Esophagus squamous epithelium (tissue), 5 donors: Measurements from ENCODE around the gene TBC1D2B. TPM values are rescaled to one million over a fixed set of nuclear protein-coding genes. Genes with fewer than 3 reads are reported as not detected.

Source experiments
- DNase-seq: peaks from one replicate; lab custom pipeline; 2025; lab: John Stamatoyannopoulos, UW
- H3K27ac ChIP-seq, 4 donors: fragments of 200-600 bp; sonication (generic); one replicate each; pipeline ENCODE4 v1.5.1; 2016 to 2019; ENCODE audit warnings: mild to moderate bottlenecking in 1 of 4
- H3K27me3 ChIP-seq, 4 donors: fragments of 200-600 bp; sonication (generic); 1 replicate in 3 of 4; 2 replicates in 1 of 4; pipeline versions ENCODE4 v1.5.1 to v1.6.0; 2017 to 2021; ENCODE audit warnings: antibody characterized with exemption in 1 of 4
- H3K36me3 ChIP-seq, 3 donors: fragments of 200-600 bp; sonication (generic); one replicate each; pipeline ENCODE4 v1.5.1; 2016 to 2019
- H3K4me1 ChIP-seq, 3 donors: fragments of 200-600 bp; sonication (generic); one replicate each; pipeline ENCODE4 v1.5.1; 2017 to 2019
- H3K4me3 ChIP-seq, 4 donors: fragments of 200-600 bp; sonication (generic); 1 replicate in 3 of 4; 2 replicates in 1 of 4; pipeline ENCODE4 v1.5.1; 2016 to 2019; ENCODE audit warnings: mild to moderate bottlenecking in 2 of 4, moderate library complexity in 1 of 4
- H3K9me3 ChIP-seq, 3 donors: fragments of 200-600 bp; sonication (generic); one replicate each; pipeline ENCODE4 v1.5.1; 2016 to 2019
- CTCF ChIP-seq, 6 experiments: fragments of 450-650 bp in 4 of 6; fragments of 200-600 bp in 2 of 6; sonication (generic) in 2 of 6; IDR thresholded peaks; one replicate each; pipeline ENCODE4 v1.5.1; 2016 to 2019; ENCODE audit warnings: antibody characterized with exemption in 6 of 6, mild to moderate bottlenecking in 4 of 6, moderate library complexity in 4 of 6
- POLR2A ChIP-seq, 4 donors: fragments of 450-650 bp; IDR thresholded peaks; one replicate each; pipeline ENCODE4 v1.6.1; 2017; ENCODE audit warnings: antibody characterized with exemption in 4 of 4, mild to moderate bottlenecking in 4 of 4, moderate library complexity in 3 of 4
- WGBS, 2 donors: methylation state at CpG; one replicate each; pipeline ENCODE4 v1.1.5; 2018; 5-methylcytosine and 5-hydroxymethylcytosine counted together
- intact Hi-C: fragments of 100-400 bp; cut with DNase I; formaldehyde crosslinking; loops from one replicate; pipeline ENCODE4 v1.15.0; 2022
- total RNA-seq, 4 donors: library from RNA; depleted of rRNA; stranded (reverse); fragments of >200 nt; gene quantifications; one replicate each; pipeline ENCODE4 v1.1.0, GENCODE V29; 2016
- donor health status: DM: yes; HTN: yes; CAD: no.

Gene TBC1D2B
- total RNA-seq, 4 donors from 2014 or later = 13.0 to 30.7 (median 17.8) TPM

GRCh38 chr15:78058401-78058935 lies 19.0 kb downstream of the TBC1D2B start:
- 88 to 97% methylated on average over 4 to 5 of the region's 10 CpGs for WGBS, 2 donors
- Histone ChIP-seq H3K4me3 (no peak overlapping the region), H3K27me3 (no peaks in the 10 kb centered on the region), H3K36me3 (peaks cover 0 to 5% (median 0%) of the 10 kb centered on the region in 3 donors), H3K4me1 (peaks cover 52 to 98% (median 66%) of the 10 kb centered on the region in 3 donors), H3K27ac (peak overlapping the region; percentile 56 to 78 (median 68)), H3K9me3 (no peaks in the 10 kb centered on the region)
- intact Hi-C loops = no loop called here
- no peak for DNase-seq
- TF ChIP-seq POLR2A (IDR thresholded peaks at IDR 0.05) (no peak), CTCF (IDR thresholded peaks at IDR 0.05) (no peak)

GRCh38 chr15:78057803-78058202 lies 19.7 kb downstream of the TBC1D2B start:
- peaks cover 0 to 12% (median 0%) of the 10 kb centered on the region in 3 donors for H3K36me3 ChIP-seq
- DNase-seq = no peak
- 90 to 95% methylated on average over 5 of the region's 5 CpGs for WGBS, 2 donors
- no peak overlapping the region for H3K4me3 ChIP-seq
- no peaks in the 10 kb centered on the region for H3K27me3 ChIP-seq
- H3K27ac ChIP-seq = peak overlapping the region; percentile 23 to 79 (median 66)
- no peak for TF ChIP-seq POLR2A (IDR thresholded peaks at IDR 0.05)
- no peak for TF ChIP-seq CTCF (IDR thresholded peaks at IDR 0.05)
- H3K9me3 ChIP-seq = no peaks in the 10 kb centered on the region
- intact Hi-C loops = no loop called here
- H3K4me1 ChIP-seq = peaks cover 49 to 100% (median 63%) of the 10 kb centered on the region in 3 donors

GRCh38 chr15:78056714-78057269 lies 20.7 kb downstream of the TBC1D2B start:
- peaks cover 49 to 100% (median 70%) of the 10 kb centered on the region in 3 donors for H3K4me1 ChIP-seq
- no peak for TF ChIP-seq CTCF (IDR thresholded peaks at IDR 0.05)
- TF ChIP-seq POLR2A (IDR thresholded peaks at IDR 0.05) = no peak
- intact Hi-C loops = no loop called here

GRCh38 chr15:78055919-78056713 lies 21.4 kb downstream of the TBC1D2B start:
- no peaks in the 10 kb centered on the region for H3K27me3 ChIP-seq
- H3K9me3 ChIP-seq = no peaks in the 10 kb centered on the region
- peak overlapping the region; percentile 50 to 79 (median 71) for H3K27ac ChIP-seq
- peaks cover 48 to 100% (median 66%) of the 10 kb centered on the region in 3 donors for H3K4me1 ChIP-seq
- intact Hi-C loops = no loop called here
- H3K4me3 ChIP-seq = no peak overlapping the region
- H3K36me3 ChIP-seq = peaks cover 0 to 20% (median 3%) of the 10 kb centered on the region in 3 donors
- no peak for DNase-seq
- 18 to 34% methylated on average over 2 of the region's 2 CpGs for WGBS, 2 donors
- no peak for TF ChIP-seq POLR2A (IDR thresholded peaks at IDR 0.05)
- no peak for TF ChIP-seq CTCF (IDR thresholded peaks at IDR 0.05)

More at GRCh38 chr15:78056714-78057269, 20.7 kb downstream of the TBC1D2B start:
- H3K36me3 ChIP-seq = peaks cover 0 to 20% (median 3%) of the 10 kb centered on the region in 3 donors
- peak overlapping the region; percentile 66 to 82 (median 78) for H3K27ac ChIP-seq
- no peaks in the 10 kb centered on the region for H3K27me3 ChIP-seq
- 14 to 25% methylated on average over 2 of the region's 2 CpGs for WGBS, 2 donors
- H3K9me3 ChIP-seq = no peaks in the 10 kb centered on the region
- DNase-seq = no peak
- H3K4me3 ChIP-seq = no peak overlapping the region

- Histone ChIP-seq H3K27ac (peak overlapping the region in 1 of 4 donors; percentile 79), H3K4me3 (no peak overlapping the region), H3K36me3 (peaks cover 0 to 20% (median 3%) of the 10 kb centered on the region in 3 donors), H3K9me3 (no peaks in the 10 kb centered on the region), H3K4me1 (peaks cover 48 to 100% (median 76%) of the 10 kb centered on the region in 3 donors), H3K27me3 (no peaks in the 10 kb centered on the region)
- no peak for TF ChIP-seq CTCF (IDR thresholded peaks at IDR 0.05)
- no peak for TF ChIP-seq POLR2A (IDR thresholded peaks at IDR 0.05)
- no peak for DNase-seq
- intact Hi-C loops = no loop called here
- 31 to 38% methylated on average over 1 of the region's 1 CpG for WGBS, 2 donors
Observed at GRCh38 chr15:78054966-78055365, 22.5 kb downstream of the TBC1D2B start.
